Activated T-helper 1 cell treated with anti-CD3 and anti-CD28 coated beads, Interleukin-2, amount 50 U/mL, for 16 hours (primary cell): ENCODE measurements around the gene SPATC1L.

Source experiments
- DNase-seq, 2 donors: peaks; one replicate each; pipeline ENCODE4 v3.0.0-alpha.2; 2020; ENCODE audit warnings: low read depth in 1 of 2, low spot score in 1 of 2

Gene SPATC1L

GRCh38 chr21:46215436-46216131 is 31.3 kb upstream of the SPATC1L start:
- DNase-seq = no peak

GRCh38 chr21:46214478-46215340 is 30.4 kb upstream of the SPATC1L start:
- no peak for DNase-seq

GRCh38 chr21:46213620-46214286 is 29.5 kb upstream of the SPATC1L start:
- no peak for DNase-seq

- DNase-seq = no peak
These were observed 28.6 kb upstream of the SPATC1L start for GRCh38 chr21:46212721-46213484.

- no peak for DNase-seq
These were observed 27.8 kb upstream of the SPATC1L start for GRCh38 chr21:46211786-46212720.

GRCh38 chr21:46211376-46211775 is 27.1 kb upstream of the SPATC1L start:
- DNase-seq = no peak

- no peak for DNase-seq
These were observed 26.3 kb upstream of the SPATC1L start for GRCh38 chr21:46210378-46211136.

- DNase-seq = no peak
These were observed 24.8 kb upstream of the SPATC1L start for GRCh38 chr21:46208761-46209721.

- DNase-seq = no peak
These were observed 23.8 kb upstream of the SPATC1L start for GRCh38 chr21:46207920-46208591.

GRCh38 chr21:46207006-46207919 is 23.0 kb upstream of the SPATC1L start:
- no peak for DNase-seq

GRCh38 chr21:46206163-46207005 is 22.1 kb upstream of the SPATC1L start:
- no peak for DNase-seq

- no peak for DNase-seq
These were observed 21.5 kb upstream of the SPATC1L start for GRCh38 chr21:46205766-46206162.

GRCh38 chr21:46205166-46205565 is 20.9 kb upstream of the SPATC1L start:
- DNase-seq = no peak

GRCh38 chr21:46203203-46203600 is 18.9 kb upstream of the SPATC1L start:
- DNase-seq = no peak

- no peak for DNase-seq
These were observed 18.4 kb upstream of the SPATC1L start for GRCh38 chr21:46202592-46203202.
